HTR-8/SVneo (cell line): Measurements from ENCODE around the gene DDI2.
"Not testable (repeated sequence)": the region's sequence is repeated elsewhere in the genome, so short reads cannot be mapped to it uniquely, and the experiment has no call there.

Source experiments
- DNase-seq: peaks from one replicate; pipeline ENCODE4 v3.0.0; 2011; ENCODE audit warnings: low spot score, mixed read lengths; ENCODE audit not compliant: insufficient read length
- FAIRE-seq: peaks from 2 replicates; lab custom pipeline; 2011; peaks lifted over from hg19 to GRCh38; lab: Jason Lieb, UNC

The DDI2 gene

GRCh38 chr1:15617173-15618076 is at the start of gene DDI2:
Gene DDI2 (plus strand): TSS chr1:15617458. CDS start chr1:15617671, 213 bp downstream.
- FAIRE-seq: peak; percentile 99
- peak; percentile 91 for DNase-seq

- FAIRE-seq (no peak), DNase-seq (no peak)
Measured at GRCh38 chr1:15568387-15569073, 48.7 kb upstream of the DDI2 start.

- no peak for FAIRE-seq
- no peak for DNase-seq
Measured at GRCh38 chr1:15570861-15571260, 46.4 kb upstream of the DDI2 start.

GRCh38 chr1:15571266-15571665 is 46.0 kb upstream of the DDI2 start:
- FAIRE-seq (no peak), DNase-seq (no peak)

GRCh38 chr1:15573477-15573876 is 43.8 kb upstream of the DDI2 start:
- FAIRE-seq: no peak
- DNase-seq: no peak

- DNase-seq: no peak
- FAIRE-seq: no peak
Measured at GRCh38 chr1:15574741-15575140, 42.5 kb upstream of the DDI2 start.

- FAIRE-seq: no peak
- no peak for DNase-seq
Measured at GRCh38 chr1:15575549-15576150, 41.6 kb upstream of the DDI2 start.

GRCh38 chr1:15577691-15578090 is 39.6 kb upstream of the DDI2 start:
- FAIRE-seq (no peak), DNase-seq (no peak)

- DNase-seq: no peak
- no peak for FAIRE-seq
Measured at GRCh38 chr1:15578921-15579682, 38.2 kb upstream of the DDI2 start.

GRCh38 chr1:15579683-15580047 is 37.6 kb upstream of the DDI2 start:
- FAIRE-seq (no peak), DNase-seq (no peak)

- FAIRE-seq: no peak
- DNase-seq: no peak
Measured at GRCh38 chr1:15583016-15583706, 34.1 kb upstream of the DDI2 start.

GRCh38 chr1:15584489-15585363 is 32.5 kb upstream of the DDI2 start, which contains the start of gene AGMAT:
Gene AGMAT (minus strand): TSS chr1:15585051. CDS start chr1:15584967, 84 bp downstream.
- no peak for FAIRE-seq
- DNase-seq: no peak

GRCh38 chr1:15592285-15592684 is 25.0 kb upstream of the DDI2 start:
- DNase-seq (no peak), FAIRE-seq (no peak)

GRCh38 chr1:15595809-15596617 is 21.2 kb upstream of the DDI2 start:
- DNase-seq: no peak
- FAIRE-seq: no peak

- DNase-seq (no peak), FAIRE-seq (no peak)
Measured at GRCh38 chr1:15598436-15598835, 18.8 kb upstream of the DDI2 start.

- FAIRE-seq (peak; percentile 97), DNase-seq (peak; percentile 97)
Measured at GRCh38 chr1:15603050-15603965, 13.9 kb upstream of the DDI2 start.

GRCh38 chr1:15603966-15604282 is 13.3 kb upstream of the DDI2 start:
- not testable (repeated sequence) for FAIRE-seq, DNase-seq
